AG09309 (cell line): ENCODE measurements around the gene USP13.

Experiments
- DNase-seq: peaks from one replicate; pipeline ENCODE4 v3.0.0-alpha.2; 2010; ENCODE audit warnings: low read depth
- H3K4me3 ChIP-seq: 2 replicates; pipeline ENCODE4 v1.5.1; 2011; ENCODE audit warnings: mild to moderate bottlenecking, low read depth, low read length, moderate library complexity; ENCODE audit not compliant: control insufficient read depth
- TF ChIP-seq, protein P1 (sequence below): IDR thresholded peaks from 2 replicates; pipeline ENCODE4 v1.5.1; 2011; ENCODE audit warnings: mild to moderate bottlenecking, low read depth, low read length, inconsistent platforms; ENCODE audit not compliant: insufficient read depth, control insufficient read depth; ENCODE audit errors: missing control alignments

USP13 gene

GRCh38 chr3:179828738-179829137 lies 175.9 kb downstream of the USP13 start:
- DNase-seq, result no peak
- TF ChIP-seq, protein P1, sequence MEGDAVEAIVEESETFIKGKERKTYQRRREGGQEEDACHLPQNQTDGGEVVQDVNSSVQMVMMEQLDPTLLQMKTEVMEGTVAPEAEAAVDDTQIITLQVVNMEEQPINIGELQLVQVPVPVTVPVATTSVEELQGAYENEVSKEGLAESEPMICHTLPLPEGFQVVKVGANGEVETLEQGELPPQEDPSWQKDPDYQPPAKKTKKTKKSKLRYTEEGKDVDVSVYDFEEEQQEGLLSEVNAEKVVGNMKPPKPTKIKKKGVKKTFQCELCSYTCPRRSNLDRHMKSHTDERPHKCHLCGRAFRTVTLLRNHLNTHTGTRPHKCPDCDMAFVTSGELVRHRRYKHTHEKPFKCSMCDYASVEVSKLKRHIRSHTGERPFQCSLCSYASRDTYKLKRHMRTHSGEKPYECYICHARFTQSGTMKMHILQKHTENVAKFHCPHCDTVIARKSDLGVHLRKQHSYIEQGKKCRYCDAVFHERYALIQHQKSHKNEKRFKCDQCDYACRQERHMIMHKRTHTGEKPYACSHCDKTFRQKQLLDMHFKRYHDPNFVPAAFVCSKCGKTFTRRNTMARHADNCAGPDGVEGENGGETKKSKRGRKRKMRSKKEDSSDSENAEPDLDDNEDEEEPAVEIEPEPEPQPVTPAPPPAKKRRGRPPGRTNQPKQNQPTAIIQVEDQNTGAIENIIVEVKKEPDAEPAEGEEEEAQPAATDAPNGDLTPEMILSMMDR, result no peak
- H3K4me3 ChIP-seq, result no peak overlapping the region

DNA sequence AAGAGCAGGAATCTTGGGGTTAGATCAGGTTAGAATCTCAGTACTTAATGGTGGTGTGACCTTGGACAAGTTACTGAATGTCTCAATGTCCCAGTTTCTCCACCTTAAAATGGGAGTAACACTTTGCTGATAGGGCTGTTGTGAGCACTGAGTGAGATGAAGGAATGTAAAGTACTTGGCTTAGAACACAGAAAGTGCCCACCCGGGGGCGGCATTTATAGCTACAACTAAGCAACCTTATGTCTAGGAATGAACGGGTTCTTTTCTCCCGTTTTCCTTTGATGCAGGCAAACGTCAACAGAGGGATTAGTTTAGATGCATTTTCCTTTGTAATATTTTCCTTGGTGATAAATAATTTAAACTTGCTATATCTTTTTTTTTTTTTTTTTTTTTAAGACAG lies 176.6 kb downstream of the USP13 start:
- DNase-seq, result no peak
- no peak overlapping the region for H3K4me3 ChIP-seq
- TF ChIP-seq, protein P1, result no peak

DNA sequence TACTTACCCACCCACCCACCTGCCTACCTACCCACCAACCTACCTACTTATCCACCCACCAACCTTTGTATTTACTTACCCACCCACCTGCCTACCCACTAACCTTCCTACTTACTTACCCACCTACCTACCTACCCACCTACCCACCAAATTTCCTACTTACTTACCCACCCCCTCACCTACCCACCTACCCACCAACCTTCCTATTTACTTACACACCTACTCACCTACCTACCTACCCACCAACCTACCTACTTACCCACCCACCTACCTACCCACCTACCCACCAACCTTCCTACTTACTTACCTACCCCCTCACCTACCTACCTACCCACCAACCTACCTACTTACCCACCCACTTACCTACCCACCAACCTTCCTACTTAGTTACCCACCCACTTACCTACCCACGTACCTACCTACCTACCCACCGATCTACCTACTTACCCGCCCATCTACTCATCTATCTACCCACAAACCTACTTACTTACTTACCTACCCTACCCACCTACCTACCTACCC lies 179.6 kb downstream of the USP13 start:
- DNase-seq, result no peak
- TF ChIP-seq, protein P1, result no peak
- no peak overlapping the region for H3K4me3 ChIP-seq

- TF ChIP-seq, protein P1, result no peak
- no peak for DNase-seq
- H3K4me3 ChIP-seq, result no peak overlapping the region
These were observed 180.5 kb downstream of the USP13 start for GRCh38 chr3:179833294-179833693.

DNA sequence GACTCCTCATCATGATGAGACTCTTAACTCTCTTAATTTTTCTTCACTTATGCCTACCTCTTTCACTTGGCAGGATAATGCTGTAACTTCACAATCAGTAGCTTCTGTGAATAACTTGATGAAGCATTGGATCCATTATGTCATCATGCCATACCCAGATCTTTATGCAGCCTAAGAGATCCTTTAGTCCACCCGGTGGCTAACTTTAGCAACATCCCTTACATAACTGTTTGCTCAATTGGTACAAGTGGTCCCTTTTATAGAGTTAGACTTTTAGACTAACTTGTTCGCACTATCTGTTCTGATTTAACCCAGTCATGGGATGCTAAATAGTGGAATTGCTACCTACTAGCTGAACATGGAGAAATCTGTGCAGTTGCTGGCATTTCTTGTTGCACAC lies 184.5 kb downstream of the USP13 start:
- H3K4me3 ChIP-seq, result no peak overlapping the region
- no peak for DNase-seq
- TF ChIP-seq, protein P1, result no peak
